ENCODE measurements around the gene SLC8B1.

SLC8B1 gene

GRCh38 chr12:113270709-113271009 lies 64.2 kb downstream of the SLC8B1 start:
- no peak for DNase-seq (ENCODE audit: low read depth)

- no peak for DNase-seq (ENCODE audit: low read depth)
Measured at GRCh38 chr12:113269257-113269943, 65.5 kb downstream of the SLC8B1 start.

GRCh38 chr12:113268621-113269020 lies 66.3 kb downstream of the SLC8B1 start:
- DNase-seq (ENCODE audit: low read depth), result no peak

GRCh38 chr12:113268136-113268535 lies 66.8 kb downstream of the SLC8B1 start:
- DNase-seq (ENCODE audit: low read depth), result no peak

GRCh38 chr12:113267621-113268020 lies 67.3 kb downstream of the SLC8B1 start:
- no peak for DNase-seq (ENCODE audit: low read depth)

GRCh38 chr12:113266106-113266895 lies 68.6 kb downstream of the SLC8B1 start:
- DNase-seq (ENCODE audit: low read depth), result no peak

GRCh38 chr12:113263431-113263963 lies 71.4 kb downstream of the SLC8B1 start:
- no peak for DNase-seq (ENCODE audit: low read depth)

GRCh38 chr12:113262710-113263109 lies 72.2 kb downstream of the SLC8B1 start:
- no peak for DNase-seq (ENCODE audit: low read depth)

GRCh38 chr12:113261847-113262470 lies 73.0 kb downstream of the SLC8B1 start:
- no peak for DNase-seq (ENCODE audit: low read depth)

GRCh38 chr12:113260636-113261300 lies 74.1 kb downstream of the SLC8B1 start:
- DNase-seq (ENCODE audit: low read depth), result no peak

- DNase-seq (ENCODE audit: low read depth), result no peak
Measured at GRCh38 chr12:113260127-113260526, 74.8 kb downstream of the SLC8B1 start.

GRCh38 chr12:113257564-113257963 lies 77.3 kb downstream of the SLC8B1 start:
- no peak for DNase-seq (ENCODE audit: low read depth)

- no peak for DNase-seq (ENCODE audit: low read depth)
Measured at GRCh38 chr12:113254298-113254697, 80.6 kb downstream of the SLC8B1 start.

- no peak for DNase-seq (ENCODE audit: low read depth)
Measured at GRCh38 chr12:113253532-113254285, 81.2 kb downstream of the SLC8B1 start.

- no peak for DNase-seq (ENCODE audit: low read depth)
Measured at GRCh38 chr12:113252494-113252893, 82.4 kb downstream of the SLC8B1 start.

- no peak for DNase-seq (ENCODE audit: low read depth)
Measured at GRCh38 chr12:113251404-113252070, 83.4 kb downstream of the SLC8B1 start.

GRCh38 chr12:113250045-113250444 lies 84.9 kb downstream of the SLC8B1 start:
- DNase-seq (ENCODE audit: low read depth), result no peak

GRCh38 chr12:113249546-113249945 lies 85.4 kb downstream of the SLC8B1 start:
- no peak for DNase-seq (ENCODE audit: low read depth)

- no peak for DNase-seq (ENCODE audit: low read depth)
Measured at GRCh38 chr12:113248842-113249435, 86.0 kb downstream of the SLC8B1 start.

Measured in stimulated activated CD8-positive, alpha-beta memory T cell treated with anti-CD3 and anti-CD28 coated beads, Interleukin-12 subunit alpha, Interleukin-12 subunit beta, amount 100 ng/mL, for 1 hour (primary cell).